Measurements from ENCODE around the gene CDH6.

The CDH6 gene

DNA sequence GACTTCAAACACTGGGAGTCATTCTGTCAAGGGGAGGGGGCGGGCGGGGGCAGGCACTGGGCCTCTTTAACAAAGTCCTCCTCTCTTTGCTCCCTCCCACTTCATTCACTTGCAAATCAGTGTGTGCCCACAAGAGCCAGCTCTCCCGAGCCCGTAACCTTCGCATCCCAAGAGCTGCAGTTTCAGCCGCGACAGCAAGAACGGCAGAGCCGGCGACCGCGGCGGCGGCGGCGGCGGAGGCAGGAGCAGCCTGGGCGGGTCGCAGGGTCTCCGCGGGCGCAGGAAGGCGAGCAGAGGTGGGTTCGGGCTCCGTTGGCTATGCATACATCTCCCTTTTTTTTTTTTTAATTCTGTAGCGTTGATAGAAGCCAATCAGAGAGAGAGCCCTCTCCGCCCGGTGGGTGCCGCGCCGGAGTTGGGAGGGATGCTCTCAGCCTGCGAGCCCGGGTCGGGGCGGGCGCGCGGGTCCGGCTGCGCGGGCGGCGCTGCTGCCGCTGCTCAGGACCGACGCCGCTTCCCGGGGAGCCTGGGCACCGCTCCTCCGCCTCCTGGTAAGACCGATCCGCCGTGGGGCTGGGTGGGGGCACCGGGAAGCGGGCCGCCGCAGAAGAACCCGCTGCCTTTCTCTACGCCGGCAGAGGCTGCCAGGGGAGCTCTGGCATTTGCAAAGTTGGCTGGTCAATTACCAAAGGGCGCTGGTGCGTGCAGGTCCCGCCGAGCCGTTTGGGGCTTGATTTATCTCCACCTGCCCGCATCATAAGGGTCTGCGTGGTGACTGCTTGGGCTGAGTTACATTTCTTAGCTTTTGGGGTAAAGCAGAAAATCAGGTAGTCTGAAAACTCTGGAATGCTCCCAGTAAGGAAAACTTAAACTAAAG, at the start of gene CDH6:
Gene CDH6, plus strand, starts transcription at position 96 of the 877 bp plus-strand sequence. CDS start 73,788 bp downstream, outside the sequence.
- FAIRE-seq = no peak

DNA sequence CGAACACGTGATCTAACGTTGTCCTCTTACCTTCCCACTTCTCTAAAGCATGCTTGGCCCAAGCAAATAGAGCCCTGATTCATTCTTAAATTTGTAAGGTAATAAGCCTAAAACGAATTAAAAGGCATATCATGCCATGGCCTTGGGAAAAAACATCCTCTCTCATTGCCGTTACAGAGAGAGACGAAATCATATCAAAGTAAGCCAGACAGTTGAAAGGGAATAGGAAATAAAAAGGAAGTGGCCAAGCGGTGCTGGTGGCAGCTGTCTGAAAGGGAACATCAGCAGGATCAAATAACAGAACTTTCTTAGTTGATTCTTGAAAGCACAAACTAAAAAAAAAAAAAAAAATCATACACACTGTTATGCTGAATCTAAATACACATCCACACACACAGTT, 49.1 kb upstream of the CDH6 start:
- FAIRE-seq = no peak

DNA sequence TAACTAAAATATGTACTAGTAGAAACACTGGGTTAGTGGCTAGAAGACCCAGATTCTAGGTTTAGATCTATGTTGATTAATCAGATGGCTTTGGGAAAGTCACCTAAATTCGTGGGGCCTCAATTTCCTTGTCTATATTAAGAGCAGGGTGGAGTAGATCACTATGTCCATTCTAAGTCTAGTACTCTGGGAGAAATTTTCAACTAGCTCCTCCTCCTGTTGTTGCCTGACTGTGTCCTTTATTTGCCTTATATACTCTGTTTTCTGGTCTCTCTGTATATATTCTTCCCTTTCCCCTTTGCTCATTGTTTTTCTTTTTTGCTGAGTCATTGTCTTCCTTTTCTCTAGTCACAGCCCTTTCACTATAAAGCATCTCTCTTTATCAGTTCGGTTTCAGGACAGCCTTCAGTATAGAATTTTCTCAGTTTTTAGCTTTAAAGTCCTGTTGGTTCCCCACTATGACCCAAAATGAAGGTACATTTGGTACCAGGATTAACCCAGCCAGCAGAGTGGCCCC, 44.5 kb upstream of the CDH6 start:
- FAIRE-seq = no peak

DNA sequence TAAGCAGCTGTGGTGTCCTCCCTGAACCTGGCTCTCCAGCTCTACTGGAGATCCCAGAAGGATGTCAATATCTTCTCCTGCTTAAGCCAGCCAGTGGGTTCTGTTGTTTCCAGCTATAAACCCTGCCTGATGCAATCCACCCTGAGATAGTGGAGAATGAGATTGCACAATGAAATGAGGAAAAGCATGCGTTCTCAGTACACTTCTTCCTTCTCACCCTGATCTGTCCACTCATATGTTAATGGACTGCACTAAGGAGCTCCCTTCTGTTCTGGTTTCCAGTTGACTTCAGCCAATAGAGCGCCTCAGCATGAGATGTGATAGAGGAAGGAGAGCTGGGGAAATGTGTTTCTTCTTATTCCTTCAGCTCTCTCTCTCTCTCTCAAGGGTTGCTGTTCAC, 40.0 kb upstream of the CDH6 start:
- FAIRE-seq = no peak

DNA sequence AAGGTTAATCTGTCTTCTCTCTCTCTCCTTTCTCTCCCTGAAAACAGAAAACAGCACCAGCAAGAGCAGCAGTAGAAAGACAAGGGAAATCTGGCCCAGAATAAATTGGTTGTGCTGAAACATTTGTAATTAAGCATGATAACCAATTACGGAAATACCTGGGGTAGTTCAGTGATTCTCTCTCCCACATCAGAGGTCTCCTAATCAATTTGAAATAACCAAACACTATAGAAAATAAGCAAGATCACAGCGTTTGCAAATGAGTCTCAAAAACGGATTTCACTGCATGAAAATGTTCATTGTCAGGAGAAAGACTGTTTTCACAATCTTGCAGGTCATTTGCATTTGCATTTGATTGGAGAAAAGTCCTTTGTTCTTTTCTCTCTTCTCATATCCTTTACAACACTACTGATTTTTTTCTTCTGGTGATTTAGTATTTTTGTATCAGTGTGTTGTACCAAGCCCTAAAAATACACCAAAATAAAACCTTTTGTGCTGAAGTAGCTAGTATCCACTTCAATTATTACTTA, 36.8 kb upstream of the CDH6 start:
- FAIRE-seq = no peak

DNA sequence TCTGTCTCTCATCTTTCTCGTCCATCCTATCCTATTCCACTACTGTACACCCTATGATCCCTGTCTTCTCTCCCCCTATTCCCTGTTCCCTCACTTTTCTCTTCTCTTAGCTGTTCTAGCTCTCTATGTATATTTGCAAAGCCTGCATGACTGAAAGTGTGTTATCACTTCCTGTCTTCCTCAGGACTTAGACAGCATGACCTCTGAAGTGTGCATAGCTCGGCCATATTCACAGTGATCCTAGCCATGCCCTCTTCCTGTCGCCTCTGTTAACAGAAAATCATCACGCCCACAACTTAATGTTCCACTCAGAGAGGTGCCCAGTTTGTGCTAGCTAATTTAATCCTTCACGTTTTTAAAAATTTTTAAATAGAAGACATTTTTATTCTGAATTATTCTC, 35.8 kb upstream of the CDH6 start:
- no peak for FAIRE-seq

DNA sequence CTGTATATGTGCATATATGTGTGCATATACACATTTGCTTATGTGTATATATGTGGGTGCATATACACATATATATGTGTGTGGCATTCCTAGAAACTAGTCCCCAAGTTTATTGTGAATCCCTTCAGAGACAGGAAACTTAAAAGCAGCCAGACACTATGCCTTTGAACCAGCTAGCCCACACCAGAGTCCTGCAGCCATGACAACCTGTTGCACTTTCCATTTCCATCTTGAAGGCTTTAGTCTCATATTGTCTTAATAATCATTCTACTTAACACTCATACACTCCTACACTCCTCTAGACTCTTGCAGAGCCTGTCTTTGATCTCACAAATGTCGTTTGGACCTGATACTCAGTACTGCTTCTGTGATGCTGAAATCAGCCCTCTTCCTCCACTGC, 34.8 kb upstream of the CDH6 start:
- no peak for FAIRE-seq

DNA sequence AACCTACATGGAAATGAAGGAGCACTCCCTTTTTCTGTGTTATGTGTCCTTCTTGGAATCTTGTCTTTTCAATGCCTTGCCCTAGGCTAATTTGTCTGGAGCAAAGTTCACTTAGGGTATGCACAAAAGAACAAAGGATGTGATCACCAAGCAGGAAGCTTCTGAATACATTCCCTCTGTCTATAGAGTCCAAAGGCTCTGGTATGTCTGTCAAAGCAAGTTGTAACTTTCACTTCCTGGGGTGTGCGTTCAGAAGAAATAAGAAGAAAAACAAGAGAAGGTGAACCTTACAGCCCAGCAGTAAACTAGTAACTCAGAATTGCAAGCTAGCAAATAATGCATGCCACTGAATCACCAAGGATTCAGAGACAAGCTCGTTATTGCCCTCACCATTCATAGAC, 31.7 kb upstream of the CDH6 start:
- FAIRE-seq = no peak

DNA sequence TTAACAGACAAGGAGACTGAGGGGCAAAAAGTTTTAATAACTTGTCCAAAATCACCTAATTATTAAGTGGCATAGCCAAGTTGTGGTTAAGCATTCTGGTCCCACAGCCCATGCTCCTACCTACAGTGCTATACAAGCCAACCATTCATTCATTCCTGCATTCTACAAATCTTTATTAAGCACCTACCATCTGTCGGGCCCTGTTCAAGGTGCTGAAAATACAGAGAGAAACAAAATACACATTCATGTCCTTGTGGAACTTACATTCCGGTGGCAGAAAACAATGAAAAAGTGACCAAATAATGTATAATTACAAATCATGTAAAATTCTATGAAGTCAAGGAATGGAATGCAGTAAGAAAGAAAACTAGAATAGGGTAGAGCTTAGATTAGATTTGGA, 27.8 kb upstream of the CDH6 start:
- no peak for FAIRE-seq

DNA sequence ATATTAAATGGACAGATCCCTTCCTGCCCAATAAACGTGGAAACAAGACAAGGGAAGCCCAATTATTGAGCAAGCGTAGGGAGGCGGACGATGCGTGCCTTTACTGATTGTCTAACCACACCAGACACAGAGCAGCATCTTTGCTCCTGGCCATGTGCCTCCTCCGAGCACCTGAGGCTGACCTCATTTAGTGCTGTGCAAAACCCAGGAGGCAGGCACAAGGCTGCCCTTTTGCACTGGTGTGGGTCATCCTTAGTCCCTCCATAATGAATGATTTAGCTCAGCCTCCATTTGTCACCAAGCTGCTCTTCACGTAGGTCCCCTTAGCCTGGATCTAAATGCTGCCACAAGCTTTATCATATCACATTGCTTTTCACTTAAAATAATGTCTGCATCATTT, 24.1 kb upstream of the CDH6 start:
- FAIRE-seq = no peak

DNA sequence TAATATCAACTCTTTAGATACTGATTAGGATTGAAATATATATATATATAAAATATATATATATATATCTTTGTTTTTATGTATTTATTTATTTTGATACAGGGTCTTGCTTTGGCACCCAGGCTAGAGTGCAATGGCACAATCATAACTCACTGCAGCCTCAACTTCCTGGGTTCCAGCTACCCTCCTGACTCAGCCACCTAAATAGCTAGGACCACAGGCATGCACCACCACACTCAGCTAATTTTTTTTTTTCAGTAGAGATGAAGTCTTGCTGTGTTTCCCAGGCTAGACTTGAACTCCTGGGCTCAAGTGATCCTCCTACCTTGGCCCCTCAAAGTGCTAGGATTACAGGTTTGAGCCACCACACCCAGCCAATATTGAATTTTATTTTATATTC, 20.6 kb upstream of the CDH6 start:
- FAIRE-seq = no peak

DNA sequence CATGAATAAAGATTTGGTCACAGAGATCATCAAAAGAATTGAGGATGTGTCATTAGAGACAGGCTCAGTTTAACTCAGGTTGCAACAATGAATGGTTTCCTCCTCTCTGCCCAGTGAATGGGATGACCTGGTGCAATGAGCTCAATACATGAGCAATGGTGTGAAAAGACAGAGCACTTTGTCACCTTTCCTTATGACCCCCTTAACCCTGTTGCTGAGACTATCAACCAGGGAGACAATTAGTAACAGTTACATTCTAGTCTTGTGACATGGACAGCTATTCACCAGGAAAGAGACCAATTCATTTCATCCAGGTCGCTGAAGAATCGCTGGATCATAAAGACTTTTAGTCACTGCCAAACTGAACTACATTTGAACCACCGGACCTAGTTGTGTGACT, 19.9 kb upstream of the CDH6 start:
- no peak for FAIRE-seq

DNA sequence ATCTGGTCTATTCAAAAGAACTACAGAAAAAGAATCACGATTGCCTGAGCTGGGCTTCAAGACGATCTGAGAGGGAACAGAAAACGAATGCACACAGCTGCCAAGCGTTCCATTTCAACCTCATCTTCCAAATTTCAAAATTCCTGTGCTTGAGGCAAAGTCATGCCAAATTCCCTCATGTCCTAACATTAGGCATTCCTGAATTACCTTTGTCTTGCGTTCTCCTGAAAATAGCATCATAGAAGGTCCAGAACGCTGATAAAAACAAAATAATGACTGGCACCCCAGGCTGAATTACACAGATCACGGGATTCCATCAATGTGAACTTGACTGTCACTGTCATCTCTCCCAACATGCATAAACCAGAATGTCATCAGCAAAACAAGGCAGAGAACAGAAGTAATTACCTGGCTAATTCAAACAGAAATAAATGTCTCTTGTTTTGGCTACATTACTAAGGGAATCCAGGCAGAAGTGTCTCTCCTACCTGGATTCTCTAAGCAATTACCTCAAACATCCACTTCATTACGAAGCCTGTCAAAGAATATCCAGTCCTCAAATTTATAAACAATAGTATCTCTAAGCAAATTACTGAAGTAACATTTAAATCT, 12.0 kb upstream of the CDH6 start:
- no peak for FAIRE-seq

DNA sequence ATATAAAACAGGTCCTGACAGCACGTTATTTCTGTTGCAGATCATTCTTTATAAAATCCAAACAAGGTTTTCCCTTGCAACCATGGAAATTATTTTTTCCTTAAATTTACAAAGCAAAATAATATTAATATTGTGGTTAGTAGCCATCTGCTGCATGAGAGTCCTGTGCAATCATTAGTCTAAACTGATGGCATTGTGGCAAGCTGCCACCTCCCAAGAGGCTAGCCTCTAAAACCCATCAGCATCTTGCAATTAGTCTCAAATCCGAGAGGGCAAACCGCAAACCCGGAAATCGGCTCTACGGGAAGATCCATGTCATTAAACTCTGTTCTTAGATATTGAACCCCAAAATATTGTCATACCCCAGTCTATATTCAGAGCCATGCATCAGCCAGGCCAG, 11.3 kb upstream of the CDH6 start:
- FAIRE-seq = no peak

DNA sequence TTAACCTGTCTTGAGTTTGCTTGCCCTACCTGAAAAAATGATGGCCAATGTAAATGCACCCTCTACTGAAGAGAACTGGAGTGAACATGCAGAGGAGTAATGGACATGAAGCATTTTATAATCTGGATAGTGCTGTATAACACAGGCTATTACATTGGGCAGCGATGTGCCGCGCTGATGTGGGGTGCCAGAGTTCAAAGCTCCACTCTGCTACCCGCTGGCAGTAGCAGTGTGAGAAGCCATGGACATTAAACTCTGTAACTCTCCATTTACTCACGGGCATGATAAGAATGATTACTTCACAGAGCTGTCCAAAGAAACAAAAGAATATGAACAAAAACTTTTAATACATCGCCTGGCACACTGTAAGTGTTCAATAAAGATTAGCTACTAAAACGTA, 7.5 kb upstream of the CDH6 start:
- FAIRE-seq = no peak

DNA sequence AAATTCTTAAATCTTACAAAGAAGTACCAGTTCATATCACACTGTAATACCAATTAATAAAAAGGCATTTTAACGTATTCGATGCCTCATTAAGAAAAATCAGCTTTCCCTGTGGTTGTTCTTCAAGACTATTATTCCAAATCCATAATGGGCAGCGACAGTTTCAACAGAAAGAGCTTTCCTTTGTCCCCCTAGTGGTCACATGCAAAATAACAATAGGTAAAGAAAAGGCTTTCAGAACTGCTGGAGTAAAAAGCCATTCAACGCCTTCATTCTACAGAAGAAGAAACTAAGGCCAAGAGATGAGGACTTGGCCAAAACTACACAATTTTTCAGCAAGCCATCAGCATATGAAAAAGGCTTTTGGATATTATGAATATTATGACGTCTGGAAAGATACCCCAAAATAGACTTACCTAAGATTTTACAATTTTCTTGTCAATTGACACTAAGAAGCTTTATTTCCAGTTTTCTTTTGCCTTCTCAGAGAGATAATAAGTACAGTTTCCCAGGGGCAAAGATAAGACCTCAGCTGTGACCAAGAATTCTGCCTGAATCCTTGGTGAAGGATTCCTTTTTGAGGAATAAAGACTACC, 6.7 kb upstream of the CDH6 start:
- no peak for FAIRE-seq

DNA sequence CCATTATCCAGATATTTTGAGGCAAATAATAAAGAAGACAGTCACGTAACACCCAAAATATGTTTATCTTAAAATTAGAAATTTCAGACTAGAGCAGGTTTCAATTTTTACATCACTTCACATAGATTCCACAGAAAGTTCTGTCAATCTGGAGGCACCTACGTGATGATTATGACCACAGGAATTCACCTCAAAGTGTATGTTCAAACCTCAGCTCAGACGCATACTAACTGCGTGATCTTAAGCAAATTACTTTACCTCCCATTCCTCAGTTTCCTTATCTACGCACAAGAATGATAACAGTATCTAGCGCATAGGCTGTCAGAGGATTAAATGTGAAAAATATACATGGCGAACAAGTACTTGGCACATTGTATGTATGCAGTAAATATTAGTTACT, 5.9 kb upstream of the CDH6 start:
- FAIRE-seq = no peak

DNA sequence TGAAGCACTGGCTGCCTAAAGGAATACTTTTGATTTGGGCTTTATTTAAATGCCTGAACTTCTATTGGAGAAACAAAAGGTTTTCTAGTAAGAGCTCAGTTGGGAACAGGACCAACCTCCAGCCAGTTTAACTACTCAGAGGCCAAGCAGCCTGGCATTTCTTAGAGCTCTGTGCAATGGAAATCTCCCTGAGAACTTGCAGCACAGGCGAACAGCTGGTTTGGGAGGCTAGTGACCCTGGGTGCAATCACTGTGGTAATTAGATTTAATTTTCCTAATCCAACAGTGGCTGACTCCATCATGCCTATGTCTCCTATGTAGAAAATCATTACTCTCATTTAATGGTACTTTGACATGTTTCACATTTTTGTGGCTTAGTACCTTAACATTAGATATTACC, 1.0 kb upstream of the CDH6 start:
- no peak for FAIRE-seq

DNA sequence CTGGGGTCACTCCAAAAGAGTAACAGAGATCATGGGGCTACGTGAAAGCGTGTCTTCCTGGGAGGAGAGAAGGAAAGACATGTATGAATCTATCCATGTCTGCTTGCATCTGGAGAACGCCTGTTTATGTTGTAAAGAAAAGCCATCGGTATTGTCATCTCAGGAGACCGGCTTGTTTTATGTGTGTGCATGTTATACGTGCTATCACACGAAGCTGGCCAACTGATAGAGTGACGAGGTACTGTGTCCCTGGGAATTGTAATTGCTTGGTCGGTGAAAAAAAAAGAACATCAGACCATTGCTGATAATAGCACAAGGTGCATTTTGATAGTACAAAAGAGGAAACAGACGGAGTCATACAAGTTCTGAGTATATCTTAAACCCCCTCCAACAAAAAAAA, 370 bp upstream of the CDH6 start:
- no peak for FAIRE-seq

DNA sequence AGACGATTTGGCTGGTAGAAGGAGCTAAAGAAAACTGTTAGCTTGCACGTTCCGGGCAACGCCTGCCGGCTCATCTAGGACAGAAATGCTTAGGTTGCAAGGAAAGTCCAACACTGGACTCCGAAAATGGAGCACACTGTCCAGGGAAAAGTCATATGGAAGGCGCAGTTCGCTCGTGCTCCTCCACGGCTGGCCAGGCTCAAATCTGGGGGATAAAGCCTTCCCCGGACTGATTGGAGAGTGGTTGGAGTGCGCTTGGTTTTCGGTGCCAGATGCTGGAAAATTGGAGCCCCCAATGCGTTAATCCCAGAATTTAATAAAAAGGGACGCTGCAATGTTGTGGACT, 955 bp downstream of the CDH6 start:
- no peak for FAIRE-seq

DNA sequence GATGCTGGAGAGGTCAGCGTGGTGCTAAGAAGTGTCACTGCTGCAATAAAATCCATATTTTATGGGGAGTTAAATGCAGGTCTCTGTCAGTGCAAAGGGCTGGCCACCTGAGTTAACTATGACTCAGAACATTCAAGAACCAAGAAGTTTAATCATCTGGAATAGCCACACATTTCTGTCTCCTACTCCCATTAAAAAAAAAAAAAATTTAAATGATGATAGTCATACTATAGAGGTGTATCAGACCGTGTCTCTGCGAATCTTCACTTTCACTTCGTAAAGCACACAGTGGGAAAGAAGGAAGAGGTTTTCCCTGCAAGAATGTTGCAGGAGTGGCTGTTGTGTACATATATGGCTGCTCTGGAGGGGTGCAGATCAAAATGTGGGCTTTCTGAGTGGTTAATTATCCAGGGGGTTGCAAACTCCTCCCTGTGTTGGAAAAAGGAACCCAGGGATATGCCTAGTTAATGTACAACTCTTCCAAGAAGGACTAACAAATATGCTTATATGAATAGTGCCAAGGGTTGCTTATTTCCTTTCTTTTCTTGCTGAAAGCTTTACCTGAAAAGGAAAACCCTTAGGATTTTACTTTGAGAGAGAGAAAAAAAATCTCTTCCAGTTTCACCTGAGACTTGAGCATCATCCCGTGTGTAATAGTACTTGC, 1.5 kb downstream of the CDH6 start:
- FAIRE-seq = no peak

DNA sequence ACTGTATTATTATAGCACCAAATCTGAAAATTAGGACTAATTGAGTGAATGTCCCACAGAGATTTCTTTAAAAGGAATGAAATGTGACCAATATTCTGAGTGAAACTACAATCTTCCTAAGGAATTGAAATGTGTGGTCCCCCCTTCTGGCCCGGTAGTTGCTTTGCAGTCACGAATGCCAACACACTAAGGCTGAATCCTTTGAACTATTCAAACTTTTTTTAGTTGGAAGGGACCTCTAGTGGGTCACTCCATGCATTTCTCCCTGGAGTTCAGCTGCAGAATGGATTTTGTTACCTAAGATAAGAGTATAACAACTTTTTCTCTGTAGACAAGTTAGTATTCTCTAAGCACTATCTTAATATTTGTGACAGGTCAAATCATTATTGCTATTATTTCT, 2.8 kb downstream of the CDH6 start:
- no peak for FAIRE-seq

DNA sequence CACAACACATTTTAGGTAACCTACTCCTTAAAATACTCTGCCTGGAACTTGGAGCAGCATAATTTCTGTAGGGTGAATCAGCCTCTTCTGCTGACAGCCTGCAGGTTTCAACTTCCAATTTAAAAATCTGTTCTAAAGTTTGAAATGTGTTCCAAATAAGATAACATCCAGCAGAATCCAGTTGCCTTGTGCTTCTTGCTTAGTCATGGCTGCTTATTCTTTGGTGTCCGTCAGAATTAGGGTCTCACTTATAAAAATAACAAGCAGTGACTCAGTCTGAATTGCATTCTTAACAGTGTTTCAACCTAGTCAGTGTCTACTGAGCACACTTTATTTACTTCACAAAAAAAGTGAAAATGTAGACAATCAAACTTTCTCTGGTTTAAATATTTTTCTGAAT, 3.7 kb downstream of the CDH6 start:
- no peak for FAIRE-seq
